Left lung (tissue), 10 donors: ENCODE data around the gene EME1. TPM values are rescaled to one million over a fixed set of nuclear protein-coding genes. Genes with fewer than 3 reads are reported as not detected.
"Not testable (repeated sequence)": the region's sequence is repeated elsewhere in the genome, so short reads cannot be mapped to it uniquely, and the experiment has no call there.

Experiments used
- ATAC-seq: fragments of 200-7000 bp; cut with Tn5 transposase; one replicate; pipeline ENCODE4 v1.9.1; 2020; ENCODE audit warnings: moderate library complexity
- DNase-seq, 4 donors: peaks; one replicate each; pipeline ENCODE4 v3.0.0-alpha.2; 2013 to 2020
- H3K27ac ChIP-seq, 2 donors: fragments of 200-600 bp; sonication (generic) in 1 of 2; one replicate each; pipeline versions ENCODE4 v1.5.0 to v1.8.0; 2020 to 2021
- H3K27me3 ChIP-seq, 2 donors: fragments of 200-600 bp; sonication (generic) in 1 of 2; one replicate each; pipeline versions ENCODE4 v1.5.0 to v1.8.0; 2020 to 2021
- H3K36me3 ChIP-seq, 2 donors: fragments of 200-600 bp; sonication (generic) in 1 of 2; one replicate each; pipeline versions ENCODE4 v1.5.0 to v1.8.0; 2020 to 2021
- H3K4me1 ChIP-seq, 2 donors: fragments of 200-600 bp; one replicate each; pipeline ENCODE4 v1.8.0; 2021
- H3K4me3 ChIP-seq, 2 donors: fragments of 200-600 bp; sonication (generic) in 1 of 2; one replicate each; pipeline versions ENCODE4 v1.5.0 to v1.8.0; 2020 to 2021; ENCODE audit warnings: mild to moderate bottlenecking in 1 of 2
- H3K9me3 ChIP-seq, 2 donors: fragments of 200-600 bp; sonication (generic) in 1 of 2; one replicate each; pipeline versions ENCODE4 v1.5.0 to v1.8.0; 2020 to 2021
- intact Hi-C, 2 donors: fragments of 100-400 bp; cut with DNase I; formaldehyde crosslinking; loops; one replicate each; pipeline versions ENCODE4 v1.11.2 to v1.14.2; 2022
- polyA plus RNA-seq, 6 donors: library from polyadenylated mRNA; unstranded; fragments of 120-200 nt; gene quantifications; one replicate each; pipeline ENCODE4 v1.2.1, GENCODE V29; 2013; ENCODE audit not compliant: insufficient read length in 6 of 6
- total RNA-seq, 2 donors: library from RNA; stranded (reverse); fragmentation: NEBNext Ultra II Directional; extraction: Animal tissue kit (Norgen Biotek cat#: 25700); gene quantifications; one replicate each; pipeline ENCODE4 v1.2.1, GENCODE V29; 2021
- TF ChIP-seq, protein P1 (sequence below), 2 donors: fragments of 200-600 bp; sonication (generic) in 1 of 2; IDR thresholded peaks; one replicate each; pipeline versions ENCODE4 v1.5.0 to v1.8.0; 2021; ENCODE audit warnings: antibody characterized with exemption in 2 of 2
- donor health status: DM: no; HTN: yes; CAD: no.
- donor health status: DM: no; HTN: no; CAD: no.

Gene EME1
- total and polyA plus RNA-seq, 8 donors: 2.6 to 12.7 (median 10.0) TPM

- ATAC-seq (peak; percentile 77), DNase-seq (peak in 2 of 4 donors; percentile 53 to 57)
- Histone ChIP-seq H3K27me3 (no peaks in the 10 kb centered on the region), H3K9me3 (no peaks in the 10 kb centered on the region), H3K4me3 (peak overlapping the region; percentile 62 to 77), H3K27ac (peak overlapping the region; percentile 74 to 83), H3K36me3 (no peaks in the 10 kb centered on the region), H3K4me1 (peaks cover 15 to 57% of the 10 kb centered on the region in 2 donors)
- intact Hi-C loops: no loop called here
- TF ChIP-seq, protein P1, sequence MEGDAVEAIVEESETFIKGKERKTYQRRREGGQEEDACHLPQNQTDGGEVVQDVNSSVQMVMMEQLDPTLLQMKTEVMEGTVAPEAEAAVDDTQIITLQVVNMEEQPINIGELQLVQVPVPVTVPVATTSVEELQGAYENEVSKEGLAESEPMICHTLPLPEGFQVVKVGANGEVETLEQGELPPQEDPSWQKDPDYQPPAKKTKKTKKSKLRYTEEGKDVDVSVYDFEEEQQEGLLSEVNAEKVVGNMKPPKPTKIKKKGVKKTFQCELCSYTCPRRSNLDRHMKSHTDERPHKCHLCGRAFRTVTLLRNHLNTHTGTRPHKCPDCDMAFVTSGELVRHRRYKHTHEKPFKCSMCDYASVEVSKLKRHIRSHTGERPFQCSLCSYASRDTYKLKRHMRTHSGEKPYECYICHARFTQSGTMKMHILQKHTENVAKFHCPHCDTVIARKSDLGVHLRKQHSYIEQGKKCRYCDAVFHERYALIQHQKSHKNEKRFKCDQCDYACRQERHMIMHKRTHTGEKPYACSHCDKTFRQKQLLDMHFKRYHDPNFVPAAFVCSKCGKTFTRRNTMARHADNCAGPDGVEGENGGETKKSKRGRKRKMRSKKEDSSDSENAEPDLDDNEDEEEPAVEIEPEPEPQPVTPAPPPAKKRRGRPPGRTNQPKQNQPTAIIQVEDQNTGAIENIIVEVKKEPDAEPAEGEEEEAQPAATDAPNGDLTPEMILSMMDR (IDR thresholded peaks at IDR 0.05): no peak
These were observed 54.1 kb downstream of the EME1 start for GRCh38 chr17:50426814-50427787.

GRCh38 chr17:50428126-50428525 lies 55.1 kb downstream of the EME1 start:
- H3K36me3 ChIP-seq, ATAC-seq, intact Hi-C loops, H3K9me3 ChIP-seq, H3K27me3 ChIP-seq, DNase-seq, H3K4me3 ChIP-seq: not testable (repeated sequence)
- Histone ChIP-seq H3K27ac (peak overlapping the region in 1 of 2 donors; percentile 3), H3K4me1 (peaks cover 15 to 53% of the 10 kb centered on the region in 2 donors)

- no peak for DNase-seq
- Histone ChIP-seq H3K9me3 (no peaks in the 10 kb centered on the region), H3K36me3 (no peaks in the 10 kb centered on the region), H3K4me1 (peaks cover 12 to 48% of the 10 kb centered on the region in 2 donors), H3K4me3 (no peak overlapping the region), H3K27ac (peak overlapping the region in 1 of 2 donors; percentile 0), H3K27me3 (no peaks in the 10 kb centered on the region)
- TF ChIP-seq, protein P1 (IDR thresholded peaks at IDR 0.05): no peak
- ATAC-seq: peak; percentile 4
- intact Hi-C loops: no loop called here
These were observed 55.9 kb downstream of the EME1 start for GRCh38 chr17:50428831-50429424.

DNA sequence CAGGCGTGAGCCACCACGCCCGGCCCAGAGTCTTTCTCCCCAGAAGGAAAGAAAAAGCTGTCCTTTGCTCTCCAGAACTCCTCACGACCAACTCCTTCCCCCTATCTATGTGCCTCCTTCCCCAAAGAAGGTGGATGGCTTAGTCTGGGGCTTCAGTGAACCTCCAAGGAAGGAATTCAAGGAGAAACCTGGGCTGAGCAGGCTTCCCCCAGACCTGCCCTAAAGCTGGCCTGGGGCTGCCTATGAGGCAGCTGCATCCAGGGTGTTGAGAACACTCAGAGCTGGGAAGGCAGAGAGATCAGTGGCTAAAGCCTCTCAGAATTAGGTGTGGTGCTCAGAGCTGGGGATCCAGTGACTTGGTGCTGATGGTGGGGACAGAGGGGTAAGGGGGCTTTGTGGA lies 56.8 kb downstream of the EME1 start:
- H3K27ac ChIP-seq: no peak overlapping the region
- no peaks in the 10 kb centered on the region for H3K27me3 ChIP-seq
- H3K36me3 ChIP-seq: no peaks in the 10 kb centered on the region
- no peak for ATAC-seq
- DNase-seq: no peak
- TF ChIP-seq, protein P1 (IDR thresholded peaks at IDR 0.05): no peak
- intact Hi-C loops: no loop called here
- no peak overlapping the region for H3K4me3 ChIP-seq
- H3K9me3 ChIP-seq: no peaks in the 10 kb centered on the region
- peaks cover 6 to 40% of the 10 kb centered on the region in 2 donors for H3K4me1 ChIP-seq

Other genes starting within 250 kb of the EME1 start
- gene SAMD14, start 243.1 kb upstream of the EME1 start, total RNA-seq: 10 to 100 TPM in 1 of 2 donors, 1 to 10 TPM in 1; 8.4 to 10.2 TPM
- gene SAMD14, start 243.1 kb upstream of the EME1 start, polyA plus RNA-seq: 10 to 100 TPM; 14.9 to 21.6 (median 16.6) TPM
- gene PPP1R9B, start 222.6 kb upstream of the EME1 start, total RNA-seq: 10 to 100 TPM; 67.4 to 86.6 TPM
- 10 to 100 TPM; 53.4 to 68.9 (median 61.5) TPM for gene PPP1R9B, start 222.6 kb upstream of the EME1 start, polyA plus RNA-seq
- gene SGCA, start 207.2 kb upstream of the EME1 start, total RNA-seq: 10 to 100 TPM in 1 of 2 donors, 1 to 10 TPM in 1; 8.3 to 18.5 TPM
- gene SGCA, start 207.2 kb upstream of the EME1 start, polyA plus RNA-seq: 1 to 10 TPM; 3.2 to 7.5 (median 4.8) TPM
- gene COL1A1, start 171.6 kb upstream of the EME1 start, total RNA-seq: 1,000 to 10,000 TPM in 1 of 2 donors, 100 to 1,000 TPM in 1; 867 to 4,830 TPM
- 100 to 1,000 TPM; 421 to 948 (median 622) TPM for gene COL1A1, start 171.6 kb upstream of the EME1 start, polyA plus RNA-seq
- 10 to 100 TPM in 1 of 2 donors, 1 to 10 TPM in 1; 4.4 to 10.7 TPM for gene TMEM92, start 98.8 kb upstream of the EME1 start, total RNA-seq
- gene TMEM92, start 98.8 kb upstream of the EME1 start, polyA plus RNA-seq: 1 to 10 TPM; 4.4 to 6.8 (median 6.4) TPM
- gene XYLT2, start 27.1 kb upstream of the EME1 start, total RNA-seq: 10 to 100 TPM; 19.6 to 24.3 TPM
- gene XYLT2, start 27.1 kb upstream of the EME1 start, polyA plus RNA-seq: 10 to 100 TPM; 18.6 to 25.0 (median 21.4) TPM
- 10 to 100 TPM; 52.5 to 53.8 TPM for gene MRPL27, start within 50 bp of the EME1 start, total RNA-seq
- gene MRPL27, start within 50 bp of the EME1 start, polyA plus RNA-seq: 10 to 100 TPM; 53.9 to 60.1 (median 56.4) TPM
- gene LRRC59, start 24.3 kb downstream of the EME1 start, total RNA-seq: 100 to 1,000 TPM; 102 to 151 TPM
- 10 to 100 TPM; 43.6 to 65.5 (median 49.2) TPM for gene LRRC59, start 24.3 kb downstream of the EME1 start, polyA plus RNA-seq
- gene ACSF2, start 53.0 kb downstream of the EME1 start, total RNA-seq: 100 to 1,000 TPM in 1 of 2 donors, 10 to 100 TPM in 1; 60.9 to 148 TPM
- 100 to 1,000 TPM; 106 to 146 (median 124) TPM for gene ACSF2, start 53.0 kb downstream of the EME1 start, polyA plus RNA-seq
- under 1 TPM; 0.17 to 0.21 TPM for gene CHAD, start 95.7 kb downstream of the EME1 start, total RNA-seq
- 1 to 10 TPM; 3.9 to 9.8 (median 5.5) TPM for gene CHAD, start 95.7 kb downstream of the EME1 start, polyA plus RNA-seq
- 10 to 100 TPM; 28.5 to 34.8 TPM for gene RSAD1, start 105.6 kb downstream of the EME1 start, total RNA-seq
- 10 to 100 TPM; 40.6 to 61.5 (median 48.0) TPM for gene RSAD1, start 105.6 kb downstream of the EME1 start, polyA plus RNA-seq
- gene MYCBPAP, start 135.2 kb downstream of the EME1 start, total RNA-seq: 1 to 10 TPM; 1.4 to 2.7 TPM
- 1 to 10 TPM; 5.1 to 9.1 (median 6.1) TPM for gene MYCBPAP, start 135.2 kb downstream of the EME1 start, polyA plus RNA-seq
- 1 to 10 TPM in 1 of 2 donors, under 1 TPM in 1; 0.55 to 6.4 TPM for gene EPN3, start 159.5 kb downstream of the EME1 start, total RNA-seq
- gene EPN3, start 159.5 kb downstream of the EME1 start, polyA plus RNA-seq: 1 to 10 TPM; 3.2 to 5.6 (median 4.3) TPM
- 10 to 100 TPM; 37.6 to 57.2 TPM for gene SPATA20, start 173.9 kb downstream of the EME1 start, total RNA-seq
- 10 to 100 TPM; 41.1 to 60.5 (median 47.7) TPM for gene SPATA20, start 173.9 kb downstream of the EME1 start, polyA plus RNA-seq
- 1 to 10 TPM in 1 of 2 donors, under 1 TPM in 1; 0.50 to 4.3 TPM for gene CACNA1G, start 187.5 kb downstream of the EME1 start, total RNA-seq
- gene CACNA1G, start 187.5 kb downstream of the EME1 start, polyA plus RNA-seq: 10 to 100 TPM; 16.6 to 38.2 (median 21.7) TPM